Measurements from ENCODE around the gene NOXA1.

DNA sequence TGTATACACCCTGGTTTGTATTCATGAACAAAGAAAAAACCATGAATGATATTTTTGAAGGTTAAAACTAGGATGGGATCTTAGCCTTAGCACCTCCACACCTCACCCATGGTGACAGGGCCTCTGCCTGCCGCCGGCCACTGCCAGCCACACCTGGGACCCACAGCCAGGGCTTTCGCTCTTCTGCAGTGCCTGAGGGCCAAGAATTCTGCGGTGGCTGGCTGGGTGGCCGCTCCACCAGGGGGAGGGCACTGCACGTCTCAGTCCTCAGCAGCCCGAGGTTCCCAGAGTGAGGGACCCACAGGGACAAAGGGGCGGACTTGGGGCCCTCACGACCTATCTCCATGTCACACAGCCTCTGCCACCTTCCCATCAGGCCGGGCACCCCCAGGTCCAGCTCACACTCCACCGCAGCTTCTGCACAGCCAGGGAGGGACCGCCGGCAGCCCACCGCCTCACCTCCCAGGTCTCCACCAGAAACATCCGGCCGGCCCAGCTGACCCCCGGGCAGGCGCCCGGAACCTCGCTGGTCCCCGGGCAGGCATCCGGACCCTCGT is 7.1 kb upstream of the NOXA1 start:
- TF ChIP-seq, protein P1, sequence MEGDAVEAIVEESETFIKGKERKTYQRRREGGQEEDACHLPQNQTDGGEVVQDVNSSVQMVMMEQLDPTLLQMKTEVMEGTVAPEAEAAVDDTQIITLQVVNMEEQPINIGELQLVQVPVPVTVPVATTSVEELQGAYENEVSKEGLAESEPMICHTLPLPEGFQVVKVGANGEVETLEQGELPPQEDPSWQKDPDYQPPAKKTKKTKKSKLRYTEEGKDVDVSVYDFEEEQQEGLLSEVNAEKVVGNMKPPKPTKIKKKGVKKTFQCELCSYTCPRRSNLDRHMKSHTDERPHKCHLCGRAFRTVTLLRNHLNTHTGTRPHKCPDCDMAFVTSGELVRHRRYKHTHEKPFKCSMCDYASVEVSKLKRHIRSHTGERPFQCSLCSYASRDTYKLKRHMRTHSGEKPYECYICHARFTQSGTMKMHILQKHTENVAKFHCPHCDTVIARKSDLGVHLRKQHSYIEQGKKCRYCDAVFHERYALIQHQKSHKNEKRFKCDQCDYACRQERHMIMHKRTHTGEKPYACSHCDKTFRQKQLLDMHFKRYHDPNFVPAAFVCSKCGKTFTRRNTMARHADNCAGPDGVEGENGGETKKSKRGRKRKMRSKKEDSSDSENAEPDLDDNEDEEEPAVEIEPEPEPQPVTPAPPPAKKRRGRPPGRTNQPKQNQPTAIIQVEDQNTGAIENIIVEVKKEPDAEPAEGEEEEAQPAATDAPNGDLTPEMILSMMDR (IDR thresholded peaks at IDR 0.05) = no peak
- no peak for TF ChIP-seq POLR2A (IDR thresholded peaks at IDR 0.05)

All from testis (tissue), 2 donors.